Testis (tissue), 2 donors: ENCODE measurements around the gene YIPF4.

Experiments used
- CTCF ChIP-seq, 3 experiments: fragments of 450-650 bp in 2 of 3; fragments of 200-600 bp in 1 of 3; sonication (generic) in 1 of 3; IDR thresholded peaks; one replicate each; pipeline ENCODE4 v1.5.1; 2016 to 2019; ENCODE audit warnings: antibody characterized with exemption in 3 of 3, mild to moderate bottlenecking in 2 of 3, moderate library complexity in 1 of 3
- POLR2A ChIP-seq: fragments of 450-650 bp; IDR thresholded peaks from one replicate; pipeline ENCODE4 v1.6.1; 2017; ENCODE audit warnings: antibody characterized with exemption, mild to moderate bottlenecking, moderate library complexity

DNA sequence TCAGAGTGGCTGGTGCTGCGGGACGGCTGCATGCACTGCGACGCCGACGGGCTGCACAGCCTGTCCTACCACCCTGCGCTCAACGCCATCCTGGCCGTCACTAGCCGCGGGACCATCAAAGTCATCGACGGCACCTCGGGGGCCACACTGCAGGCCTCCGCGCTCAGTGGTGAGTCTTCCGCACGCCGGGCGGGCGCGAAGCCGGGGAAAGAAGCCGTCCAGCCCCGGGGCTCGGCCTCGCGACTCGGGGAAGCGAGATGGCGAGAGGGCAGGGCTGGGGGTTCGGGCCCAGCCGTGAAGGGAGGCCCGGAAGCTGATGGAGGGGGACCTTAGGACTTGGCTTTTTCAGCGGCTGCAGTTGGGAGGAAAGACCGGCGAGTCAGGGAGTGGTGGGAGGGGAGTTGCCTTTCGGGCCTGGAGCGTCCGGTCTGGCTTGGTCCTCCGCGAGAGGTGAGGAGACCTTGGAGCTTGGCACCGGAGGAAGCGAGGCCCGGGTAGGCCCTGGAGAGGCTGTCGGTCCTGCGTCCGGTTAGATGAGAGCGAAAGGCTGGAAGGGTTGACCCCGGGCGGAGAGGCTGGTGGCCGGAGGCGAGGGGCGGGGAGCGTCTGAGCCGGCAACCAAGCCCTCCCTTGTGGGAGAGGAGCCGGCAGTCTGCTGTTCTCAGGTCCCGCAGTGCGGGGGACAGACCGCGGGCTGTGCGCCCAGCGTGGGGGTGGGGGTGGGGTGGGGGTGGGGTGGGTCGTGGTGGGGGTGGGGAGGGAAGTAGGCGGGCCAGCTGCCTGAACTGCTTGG lies 79.8 kb downstream of the YIPF4 start:
- TF ChIP-seq CTCF (IDR thresholded peaks at IDR 0.05) = no peak
- TF ChIP-seq POLR2A = no peak
